Dendritic cell treated with granulocyte-macrophage colony-stimulating factor and Interleukin-4, amounts not matched to agents 40 ng/mL and 50 ng/mL, for 4 days (primary cell): ENCODE data around the gene PHACTR3.

Experiments used
- H3K27ac Mint-ChIP-seq: one replicate; pipeline ENCODE4 v1.8.0; 2022; ENCODE audit warnings: mild to moderate bottlenecking, mixed read lengths
- H3K27me3 Mint-ChIP-seq: one replicate; pipeline ENCODE4 v1.8.0; 2022; ENCODE audit warnings: mild to moderate bottlenecking, mixed read lengths
- H3K36me3 Mint-ChIP-seq: one replicate; pipeline ENCODE4 v1.8.0; 2022; ENCODE audit warnings: low read depth, mixed read lengths
- H3K4me1 Mint-ChIP-seq: one replicate; pipeline ENCODE4 v1.8.0; 2022; ENCODE audit warnings: low read depth, mixed read lengths
- H3K4me3 Mint-ChIP-seq: one replicate; pipeline ENCODE4 v1.8.0; 2022; ENCODE audit warnings: mild to moderate bottlenecking, moderate library complexity, mixed read lengths
- H3K9me3 Mint-ChIP-seq: one replicate; pipeline ENCODE4 v1.8.0; 2022; ENCODE audit warnings: mixed read lengths
- intact Hi-C: fragments of 100-400 bp; cut with micrococcal nuclease; formaldehyde crosslinking; loops from one replicate; pipeline ENCODE4 v1.15.0; 2022

Gene PHACTR3

GRCh38 chr20:59577809-59578435 is 26.4 kb upstream of the PHACTR3 start:
- Mint-ChIP-seq H3K4me3 (no peak overlapping the region), H3K4me1 (no peaks in the 10 kb centered on the region), H3K9me3 (no peaks in the 10 kb centered on the region), H3K27me3 (peaks cover 74% of the 10 kb centered on the region), H3K27ac (no peak overlapping the region), H3K36me3 (no peaks in the 10 kb centered on the region)
- intact Hi-C loops = no loop called here

- H3K4me3 Mint-ChIP-seq = no peak overlapping the region
These were observed 25.6 kb upstream of the PHACTR3 start for GRCh38 chr20:59578436-59579403.

GRCh38 chr20:59579404-59580145 is 24.8 kb upstream of the PHACTR3 start:
- Mint-ChIP-seq H3K27ac (no peak overlapping the region), H3K4me1 (no peaks in the 10 kb centered on the region), H3K27me3 (peaks cover 59% of the 10 kb centered on the region), H3K36me3 (no peaks in the 10 kb centered on the region), H3K9me3 (no peaks in the 10 kb centered on the region), H3K4me3 (no peak overlapping the region)
- intact Hi-C loops = no loop called here

More at GRCh38 chr20:59578436-59579403, 25.6 kb upstream of the PHACTR3 start:
- Mint-ChIP-seq H3K27me3 (peaks cover 68% of the 10 kb centered on the region), H3K36me3 (no peaks in the 10 kb centered on the region), H3K9me3 (no peaks in the 10 kb centered on the region), H3K4me1 (no peaks in the 10 kb centered on the region), H3K27ac (no peak overlapping the region)
- intact Hi-C loops = no loop called here

- peaks cover 52% of the 10 kb centered on the region for H3K27me3 Mint-ChIP-seq
- intact Hi-C loops = no loop called here
These were observed 24.0 kb upstream of the PHACTR3 start for GRCh38 chr20:59580146-59580946.

GRCh38 chr20:59580991-59581401 is 23.3 kb upstream of the PHACTR3 start:
- intact Hi-C loops = no loop called here

More at GRCh38 chr20:59580146-59580946, 24.0 kb upstream of the PHACTR3 start:
- Mint-ChIP-seq H3K9me3 (no peaks in the 10 kb centered on the region), H3K27ac (no peak overlapping the region), H3K4me1 (no peaks in the 10 kb centered on the region), H3K4me3 (no peak overlapping the region), H3K36me3 (no peaks in the 10 kb centered on the region)

GRCh38 chr20:59581993-59582679 is 22.2 kb upstream of the PHACTR3 start:
- intact Hi-C loops = no loop called here
- H3K4me1 Mint-ChIP-seq = no peaks in the 10 kb centered on the region
- H3K36me3 Mint-ChIP-seq = no peaks in the 10 kb centered on the region
- no peak overlapping the region for H3K4me3 Mint-ChIP-seq
- no peaks in the 10 kb centered on the region for H3K9me3 Mint-ChIP-seq
- H3K27me3 Mint-ChIP-seq = peaks cover 41% of the 10 kb centered on the region
- H3K27ac Mint-ChIP-seq = no peak overlapping the region

More at GRCh38 chr20:59580991-59581401, 23.3 kb upstream of the PHACTR3 start:
- Mint-ChIP-seq H3K27ac (no peak overlapping the region), H3K4me3 (no peak overlapping the region), H3K36me3 (no peaks in the 10 kb centered on the region), H3K9me3 (no peaks in the 10 kb centered on the region), H3K27me3 (peaks cover 47% of the 10 kb centered on the region), H3K4me1 (no peaks in the 10 kb centered on the region)

- H3K4me3 Mint-ChIP-seq = no peak overlapping the region
- peaks cover 31% of the 10 kb centered on the region for H3K27me3 Mint-ChIP-seq
- H3K36me3 Mint-ChIP-seq = no peaks in the 10 kb centered on the region
- no peaks in the 10 kb centered on the region for H3K9me3 Mint-ChIP-seq
- H3K27ac Mint-ChIP-seq = no peak overlapping the region
- intact Hi-C loops = no loop called here
- no peaks in the 10 kb centered on the region for H3K4me1 Mint-ChIP-seq
These were observed 20.7 kb upstream of the PHACTR3 start for GRCh38 chr20:59583428-59584277.

- Mint-ChIP-seq H3K9me3 (no peaks in the 10 kb centered on the region), H3K36me3 (no peaks in the 10 kb centered on the region), H3K4me3 (no peak overlapping the region), H3K27me3 (peaks cover 24% of the 10 kb centered on the region), H3K4me1 (no peaks in the 10 kb centered on the region), H3K27ac (no peak overlapping the region)
- intact Hi-C loops = no loop called here
These were observed 19.9 kb upstream of the PHACTR3 start for GRCh38 chr20:59584278-59584925.

GRCh38 chr20:59585714-59586409 is 18.5 kb upstream of the PHACTR3 start:
- Mint-ChIP-seq H3K27ac (no peak overlapping the region), H3K4me3 (no peak overlapping the region), H3K9me3 (no peaks in the 10 kb centered on the region), H3K27me3 (peaks cover 16% of the 10 kb centered on the region), H3K4me1 (no peaks in the 10 kb centered on the region), H3K36me3 (no peaks in the 10 kb centered on the region)
- intact Hi-C loops = no loop called here

- H3K27me3 Mint-ChIP-seq = peaks cover 18% of the 10 kb centered on the region
- intact Hi-C loops = no loop called here
- H3K4me1 Mint-ChIP-seq = no peaks in the 10 kb centered on the region
- no peak overlapping the region for H3K4me3 Mint-ChIP-seq
- H3K27ac Mint-ChIP-seq = no peak overlapping the region
- no peaks in the 10 kb centered on the region for H3K9me3 Mint-ChIP-seq
- no peaks in the 10 kb centered on the region for H3K36me3 Mint-ChIP-seq
These were observed 17.7 kb upstream of the PHACTR3 start for GRCh38 chr20:59586613-59587012.

GRCh38 chr20:59587570-59587969 is 16.8 kb upstream of the PHACTR3 start:
- Mint-ChIP-seq H3K9me3 (no peaks in the 10 kb centered on the region), H3K36me3 (no peaks in the 10 kb centered on the region), H3K27ac (no peak overlapping the region), H3K4me3 (no peak overlapping the region), H3K27me3 (peaks cover 18% of the 10 kb centered on the region), H3K4me1 (no peaks in the 10 kb centered on the region)
- intact Hi-C loops = no loop called here
